SK-N-SH treated with all-trans-retinoic acid at 6 μM for 48 hours (cell line): ENCODE data around the gene SSR2.
"Not testable (repeated sequence)": the region's sequence is repeated elsewhere in the genome, so short reads cannot be mapped to it uniquely, and the experiment has no call there.

ENCODE experiments used
- ATAC-seq: fragments of 200-7000 bp; cut with Tn5 transposase; 3 replicates; pipeline ENCODE4 v1.9.1; 2020; ENCODE audit warnings: mild to moderate bottlenecking, moderate library complexity
- ARNTL ChIP-seq: fragments of 450-650 bp; formaldehyde crosslinking; IDR thresholded peaks from 2 replicates; pipeline ENCODE4 v1.5.0; 2020; ENCODE audit warnings: low read depth, mild to moderate bottlenecking, moderate library complexity, borderline replicate concordance
- BACH2 ChIP-seq: fragments of 250-450 bp; sonication (Bioruptor Pico); IDR thresholded peaks from 2 replicates; pipeline ENCODE4 v1.9.0; 2021; ENCODE audit warnings: mild to moderate bottlenecking, borderline replicate concordance
- CSDC2 ChIP-seq: fragments of 250-450 bp; sonication (Bioruptor Pico); IDR thresholded peaks from 2 replicates; pipeline ENCODE4 v1.5.0; 2020; ENCODE audit warnings: mild to moderate bottlenecking, moderate library complexity
- ESRRG ChIP-seq: fragments of 250-450 bp; sonication (Bioruptor Pico); IDR thresholded peaks from 2 replicates; pipeline ENCODE4 v1.6.1; 2021; ENCODE audit warnings: mild to moderate bottlenecking
- GLIS3 ChIP-seq: fragments of 250-450 bp; sonication (Bioruptor Pico); IDR thresholded peaks from 2 replicates; pipeline ENCODE4 v1.5.0; 2020; ENCODE audit warnings: mild to moderate bottlenecking, moderate library complexity
- ISL1 ChIP-seq: fragments of 250-450 bp; sonication (Bioruptor Pico); IDR thresholded peaks from 2 replicates; pipeline ENCODE4 v2.1.2; 2022; ENCODE audit warnings: mild to moderate bottlenecking, moderate library complexity
- OSR1 ChIP-seq: fragments of 250-450 bp; sonication (Bioruptor Pico); IDR thresholded peaks from 2 replicates; pipeline ENCODE4 v1.8.0; 2022; ENCODE audit warnings: moderate library complexity, mild to moderate bottlenecking, inconsistent platforms
- PPARA ChIP-seq: fragments of 250-450 bp; sonication (Bioruptor Pico); IDR thresholded peaks from 2 replicates; pipeline ENCODE4 v1.5.0; 2020; ENCODE audit warnings: mild to moderate bottlenecking, borderline replicate concordance
- RARB ChIP-seq: fragments of 250-450 bp; sonication (Bioruptor Pico); IDR thresholded peaks from 2 replicates; pipeline ENCODE4 v1.8.0; 2021; ENCODE audit warnings: mild to moderate bottlenecking, moderate library complexity
- SNAI2 ChIP-seq: fragments of 250-450 bp; sonication (Bioruptor Pico); IDR thresholded peaks from 2 replicates; pipeline ENCODE4 v1.5.0; 2020; ENCODE audit warnings: mild to moderate bottlenecking, moderate library complexity
- TCF4 ChIP-seq: fragments of 250-450 bp; sonication (Bioruptor Pico); IDR thresholded peaks from 2 replicates; pipeline ENCODE4 v1.8.0; 2021; ENCODE audit warnings: mild to moderate bottlenecking, moderate library complexity, borderline replicate concordance
- TOX ChIP-seq: fragments of 250-450 bp; sonication (Bioruptor Pico); IDR thresholded peaks from 2 replicates; pipeline ENCODE4 v1.8.0; 2021; ENCODE audit warnings: mild to moderate bottlenecking, moderate library complexity, borderline replicate concordance
- ZC3H10 ChIP-seq: fragments of 250-450 bp; sonication (Bioruptor Pico); IDR thresholded peaks from 2 replicates; pipeline ENCODE4 v1.5.1; 2021; ENCODE audit warnings: mild to moderate bottlenecking, moderate library complexity
- ZFP3 ChIP-seq: fragments of 250-450 bp; sonication (Bioruptor Pico); IDR thresholded peaks from 2 replicates; pipeline ENCODE4 v1.5.0; 2020; ENCODE audit warnings: mild to moderate bottlenecking, moderate library complexity
- ZFP30 ChIP-seq: fragments of 450-650 bp; formaldehyde crosslinking; IDR thresholded peaks from 2 replicates; pipeline ENCODE4 v1.5.0; 2022; ENCODE audit warnings: mild to moderate bottlenecking, moderate library complexity
- ZNF70 ChIP-seq: fragments of 450-650 bp; formaldehyde crosslinking; IDR thresholded peaks from 2 replicates; pipeline ENCODE4 v1.5.0; 2020; ENCODE audit warnings: mild to moderate bottlenecking, moderate library complexity
- ZNF8 ChIP-seq: fragments of 450-650 bp; formaldehyde crosslinking; IDR thresholded peaks from 2 replicates; pipeline ENCODE4 v1.5.0; 2020; ENCODE audit warnings: mild to moderate bottlenecking, moderate library complexity
- TF ChIP-seq, protein P1 (sequence below): fragments of 250-450 bp; sonication (Bioruptor Pico); IDR thresholded peaks from 2 replicates; pipeline ENCODE4 v1.8.0; 2020; ENCODE audit warnings: mild to moderate bottlenecking, moderate library complexity, borderline replicate concordance
- TF ChIP-seq, protein P2 (sequence below): fragments of 250-450 bp; sonication (Bioruptor Pico); IDR thresholded peaks from 2 replicates; pipeline ENCODE4 v1.5.0; 2020; ENCODE audit warnings: mild to moderate bottlenecking, moderate library complexity
- TF ChIP-seq, protein P3 (sequence below): fragments of 250-450 bp; sonication (Bioruptor Pico); IDR thresholded peaks from 2 replicates; pipeline ENCODE4 v1.5.1; 2021; ENCODE audit warnings: mild to moderate bottlenecking, moderate library complexity
- TF ChIP-seq, protein P4 (sequence below): fragments of 250-450 bp; sonication (Bioruptor Pico); IDR thresholded peaks from 2 replicates; pipeline ENCODE4 v1.8.0; 2021; ENCODE audit warnings: low read depth, mild to moderate bottlenecking, moderate library complexity, borderline replicate concordance
- TF ChIP-seq, protein P5 (sequence below): fragments of 250-450 bp; sonication (Bioruptor Pico); IDR thresholded peaks from 2 replicates; pipeline ENCODE4 v1.5.1; 2020; ENCODE audit warnings: low read depth, mild to moderate bottlenecking, moderate library complexity

The SSR2 gene

DNA sequence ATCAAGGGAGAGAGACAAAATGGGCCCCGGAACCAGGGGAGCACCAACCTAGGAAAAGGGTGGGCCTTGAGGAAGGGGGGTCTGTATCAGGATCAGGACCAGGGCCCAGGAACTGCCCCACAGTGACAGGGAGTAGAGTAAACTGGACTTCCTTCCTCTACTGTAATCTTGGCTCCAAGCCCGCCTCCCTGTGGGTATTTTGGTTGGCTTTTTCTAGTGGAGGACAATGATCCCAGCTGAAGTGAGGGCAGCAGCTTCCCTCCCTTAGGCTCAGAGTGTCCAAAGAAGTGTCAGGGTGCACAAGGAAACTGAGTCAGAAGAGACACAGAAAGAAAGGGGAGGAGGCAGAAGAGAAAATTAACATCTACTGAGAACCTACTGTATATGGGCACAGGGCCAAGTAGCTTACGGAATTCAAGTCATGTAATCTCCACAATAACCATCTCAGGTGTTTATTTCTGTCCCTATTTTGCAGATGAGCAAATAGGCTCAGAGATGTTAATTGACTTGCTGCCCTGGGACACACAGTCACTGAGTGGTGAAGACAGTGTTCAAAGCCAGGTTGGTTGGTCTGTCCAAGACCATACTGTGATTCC lies 28.0 kb upstream of the SSR2 start (continued):
- TF ChIP-seq, protein P1, sequence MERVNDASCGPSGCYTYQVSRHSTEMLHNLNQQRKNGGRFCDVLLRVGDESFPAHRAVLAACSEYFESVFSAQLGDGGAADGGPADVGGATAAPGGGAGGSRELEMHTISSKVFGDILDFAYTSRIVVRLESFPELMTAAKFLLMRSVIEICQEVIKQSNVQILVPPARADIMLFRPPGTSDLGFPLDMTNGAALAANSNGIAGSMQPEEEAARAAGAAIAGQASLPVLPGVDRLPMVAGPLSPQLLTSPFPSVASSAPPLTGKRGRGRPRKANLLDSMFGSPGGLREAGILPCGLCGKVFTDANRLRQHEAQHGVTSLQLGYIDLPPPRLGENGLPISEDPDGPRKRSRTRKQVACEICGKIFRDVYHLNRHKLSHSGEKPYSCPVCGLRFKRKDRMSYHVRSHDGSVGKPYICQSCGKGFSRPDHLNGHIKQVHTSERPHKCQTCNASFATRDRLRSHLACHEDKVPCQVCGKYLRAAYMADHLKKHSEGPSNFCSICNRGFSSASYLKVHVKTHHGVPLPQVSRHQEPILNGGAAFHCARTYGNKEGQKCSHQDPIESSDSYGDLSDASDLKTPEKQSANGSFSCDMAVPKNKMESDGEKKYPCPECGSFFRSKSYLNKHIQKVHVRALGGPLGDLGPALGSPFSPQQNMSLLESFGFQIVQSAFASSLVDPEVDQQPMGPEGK: no peak
- TF ChIP-seq RARB: no peak

DNA sequence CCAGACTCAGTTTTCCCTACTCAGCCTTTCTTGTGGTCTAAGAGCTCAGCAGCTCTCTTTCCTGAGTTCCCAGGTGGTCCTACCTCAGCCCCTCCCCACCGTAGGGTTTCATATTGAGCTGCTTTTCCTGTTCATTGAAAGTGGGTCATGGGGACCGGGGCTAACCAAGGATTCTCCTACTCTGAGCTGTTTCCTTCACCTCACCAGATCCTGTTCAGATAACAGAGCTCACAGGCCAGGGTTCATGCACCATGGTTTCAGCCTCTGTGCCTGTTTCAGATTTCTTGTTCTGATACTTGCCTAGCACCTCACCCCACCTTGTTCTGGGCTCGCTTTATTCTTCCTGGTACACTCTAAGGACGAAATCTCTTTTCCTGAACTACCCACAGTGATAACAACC lies 24.3 kb upstream of the SSR2 start:
- TF ChIP-seq GLIS3: no peak
- no peak for TF ChIP-seq SNAI2 (CRISPR knock-in tag)
- no peak for TF ChIP-seq ISL1 (CRISPR knock-in tag)
- TF ChIP-seq ZFP30 (CRISPR knock-in tag): no peak
- TF ChIP-seq ESRRG (CRISPR knock-in tag): no peak
- no peak for TF ChIP-seq PPARA (CRISPR knock-in tag)
- no peak for TF ChIP-seq TCF4 (CRISPR knock-in tag)
- TF ChIP-seq ARNTL (CRISPR knock-in tag): no peak
- TF ChIP-seq ZC3H10 (CRISPR knock-in tag): no peak
- TF ChIP-seq CSDC2: no peak
- TF ChIP-seq, protein P2, sequence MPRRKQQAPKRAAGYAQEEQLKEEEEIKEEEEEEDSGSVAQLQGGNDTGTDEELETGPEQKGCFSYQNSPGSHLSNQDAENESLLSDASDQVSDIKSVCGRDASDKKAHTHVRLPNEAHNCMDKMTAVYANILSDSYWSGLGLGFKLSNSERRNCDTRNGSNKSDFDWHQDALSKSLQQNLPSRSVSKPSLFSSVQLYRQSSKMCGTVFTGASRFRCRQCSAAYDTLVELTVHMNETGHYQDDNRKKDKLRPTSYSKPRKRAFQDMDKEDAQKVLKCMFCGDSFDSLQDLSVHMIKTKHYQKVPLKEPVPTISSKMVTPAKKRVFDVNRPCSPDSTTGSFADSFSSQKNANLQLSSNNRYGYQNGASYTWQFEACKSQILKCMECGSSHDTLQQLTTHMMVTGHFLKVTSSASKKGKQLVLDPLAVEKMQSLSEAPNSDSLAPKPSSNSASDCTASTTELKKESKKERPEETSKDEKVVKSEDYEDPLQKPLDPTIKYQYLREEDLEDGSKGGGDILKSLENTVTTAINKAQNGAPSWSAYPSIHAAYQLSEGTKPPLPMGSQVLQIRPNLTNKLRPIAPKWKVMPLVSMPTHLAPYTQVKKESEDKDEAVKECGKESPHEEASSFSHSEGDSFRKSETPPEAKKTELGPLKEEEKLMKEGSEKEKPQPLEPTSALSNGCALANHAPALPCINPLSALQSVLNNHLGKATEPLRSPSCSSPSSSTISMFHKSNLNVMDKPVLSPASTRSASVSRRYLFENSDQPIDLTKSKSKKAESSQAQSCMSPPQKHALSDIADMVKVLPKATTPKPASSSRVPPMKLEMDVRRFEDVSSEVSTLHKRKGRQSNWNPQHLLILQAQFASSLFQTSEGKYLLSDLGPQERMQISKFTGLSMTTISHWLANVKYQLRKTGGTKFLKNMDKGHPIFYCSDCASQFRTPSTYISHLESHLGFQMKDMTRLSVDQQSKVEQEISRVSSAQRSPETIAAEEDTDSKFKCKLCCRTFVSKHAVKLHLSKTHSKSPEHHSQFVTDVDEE: no peak
- TF ChIP-seq BACH2 (CRISPR knock-in tag): no peak
- TF ChIP-seq, protein P1: no peak
- no peak for TF ChIP-seq RARB
- no peak for TF ChIP-seq ZFP3 (CRISPR knock-in tag)
- no peak for TF ChIP-seq ZNF8
- no peak for TF ChIP-seq TOX (CRISPR knock-in tag)
- TF ChIP-seq, protein P3, sequence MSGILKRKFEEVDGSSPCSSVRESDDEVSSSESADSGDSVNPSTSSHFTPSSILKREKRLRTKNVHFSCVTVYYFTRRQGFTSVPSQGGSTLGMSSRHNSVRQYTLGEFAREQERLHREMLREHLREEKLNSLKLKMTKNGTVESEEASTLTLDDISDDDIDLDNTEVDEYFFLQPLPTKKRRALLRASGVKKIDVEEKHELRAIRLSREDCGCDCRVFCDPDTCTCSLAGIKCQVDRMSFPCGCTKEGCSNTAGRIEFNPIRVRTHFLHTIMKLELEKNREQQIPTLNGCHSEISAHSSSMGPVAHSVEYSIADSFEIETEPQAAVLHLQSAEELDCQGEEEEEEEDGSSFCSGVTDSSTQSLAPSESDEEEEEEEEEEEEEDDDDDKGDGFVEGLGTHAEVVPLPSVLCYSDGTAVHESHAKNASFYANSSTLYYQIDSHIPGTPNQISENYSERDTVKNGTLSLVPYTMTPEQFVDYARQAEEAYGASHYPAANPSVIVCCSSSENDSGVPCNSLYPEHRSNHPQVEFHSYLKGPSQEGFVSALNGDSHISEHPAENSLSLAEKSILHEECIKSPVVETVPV (CRISPR knock-in tag): no peak
- TF ChIP-seq OSR1 (CRISPR knock-in tag): no peak
- no peak for TF ChIP-seq ZNF70 (CRISPR knock-in tag)
- ATAC-seq: no peak

DNA sequence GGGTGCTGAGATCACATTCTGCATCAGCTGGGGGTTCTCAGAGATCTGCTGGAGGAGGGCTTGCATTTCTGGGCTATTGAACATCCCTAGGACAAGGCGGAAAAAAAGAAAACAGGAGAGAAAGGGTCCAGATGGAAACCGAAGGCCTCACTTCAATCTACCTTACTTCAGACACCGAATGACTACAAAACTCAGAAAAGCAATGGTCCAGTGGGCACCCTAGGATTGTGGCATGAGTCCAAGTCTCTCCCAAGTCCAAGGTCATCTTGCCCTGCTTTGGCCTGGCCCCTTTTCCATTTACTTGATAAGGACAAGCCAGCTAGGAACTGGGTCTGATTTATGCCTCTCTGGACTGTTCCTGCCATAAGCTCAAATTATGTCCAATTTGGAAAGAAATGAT lies 22.1 kb upstream of the SSR2 start:
- ATAC-seq: no peak
- TF ChIP-seq, protein P4, sequence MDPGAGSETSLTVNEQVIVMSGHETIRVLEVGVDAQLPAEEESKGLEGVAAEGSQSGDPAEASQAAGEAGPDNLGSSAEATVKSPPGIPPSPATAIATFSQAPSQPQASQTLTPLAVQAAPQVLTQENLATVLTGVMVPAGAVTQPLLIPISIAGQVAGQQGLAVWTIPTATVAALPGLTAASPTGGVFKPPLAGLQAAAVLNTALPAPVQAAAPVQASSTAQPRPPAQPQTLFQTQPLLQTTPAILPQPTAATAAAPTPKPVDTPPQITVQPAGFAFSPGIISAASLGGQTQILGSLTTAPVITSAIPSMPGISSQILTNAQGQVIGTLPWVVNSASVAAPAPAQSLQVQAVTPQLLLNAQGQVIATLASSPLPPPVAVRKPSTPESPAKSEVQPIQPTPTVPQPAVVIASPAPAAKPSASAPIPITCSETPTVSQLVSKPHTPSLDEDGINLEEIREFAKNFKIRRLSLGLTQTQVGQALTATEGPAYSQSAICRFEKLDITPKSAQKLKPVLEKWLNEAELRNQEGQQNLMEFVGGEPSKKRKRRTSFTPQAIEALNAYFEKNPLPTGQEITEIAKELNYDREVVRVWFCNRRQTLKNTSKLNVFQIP (CRISPR knock-in tag): no peak
- TF ChIP-seq ZNF8 (no peak), ZC3H10 (CRISPR knock-in tag) (no peak), TOX (CRISPR knock-in tag) (no peak)
- TF ChIP-seq, protein P5, sequence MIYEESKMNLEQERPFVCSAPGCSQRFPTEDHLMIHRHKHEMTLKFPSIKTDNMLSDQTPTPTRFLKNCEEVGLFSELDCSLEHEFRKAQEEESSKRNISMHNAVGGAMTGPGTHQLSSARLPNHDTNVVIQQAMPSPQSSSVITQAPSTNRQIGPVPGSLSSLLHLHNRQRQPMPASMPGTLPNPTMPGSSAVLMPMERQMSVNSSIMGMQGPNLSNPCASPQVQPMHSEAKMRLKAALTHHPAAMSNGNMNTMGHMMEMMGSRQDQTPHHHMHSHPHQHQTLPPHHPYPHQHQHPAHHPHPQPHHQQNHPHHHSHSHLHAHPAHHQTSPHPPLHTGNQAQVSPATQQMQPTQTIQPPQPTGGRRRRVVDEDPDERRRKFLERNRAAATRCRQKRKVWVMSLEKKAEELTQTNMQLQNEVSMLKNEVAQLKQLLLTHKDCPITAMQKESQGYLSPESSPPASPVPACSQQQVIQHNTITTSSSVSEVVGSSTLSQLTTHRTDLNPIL (CRISPR knock-in tag): no peak

DNA sequence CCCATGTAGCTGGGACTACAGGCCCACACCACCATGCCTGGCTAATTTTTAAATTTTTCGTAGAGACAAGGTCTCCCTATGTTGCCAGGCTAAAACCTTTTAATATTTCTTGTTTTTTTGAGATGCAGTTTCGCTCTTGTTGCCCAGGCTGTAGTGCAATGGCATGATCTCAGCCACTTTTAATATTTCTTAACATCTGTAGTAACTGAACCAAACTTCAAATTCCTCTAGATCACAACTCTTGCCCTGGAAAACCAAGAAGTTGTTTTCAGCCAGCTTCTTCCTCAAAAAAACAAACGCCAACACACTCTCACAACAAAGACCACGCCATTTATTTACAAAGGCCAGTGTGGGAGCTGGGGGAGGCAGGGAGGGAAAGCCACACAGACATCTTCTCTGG lies 14.2 kb upstream of the SSR2 start:
- not testable (repeated sequence) for ATAC-seq
